HEK293T (cell line): ENCODE data around the gene MDK.
A peak's percentile ranks its signal among the peaks of the same experiment; 100 is the strongest.

ENCODE experiments used
- CTCF ChIA-PET: fragments of 350-600 bp; formaldehyde crosslinking; extraction: SDS; loops from one replicate; lab custom pipeline; 2021; ENCODE audit warnings: antibody characterized with exemption, inconsistent platforms; lab: Yijun Ruan, JAX
- POLR2A ChIA-PET: fragments of 350-600 bp; formaldehyde crosslinking; extraction: SDS; loops from one replicate; lab custom pipeline; 2020; ENCODE audit warnings: antibody characterized with exemption, inconsistent platforms; lab: Yijun Ruan, JAX
- DNase-seq: peaks from one replicate; pipeline ENCODE4 v3.0.0; 2012; ENCODE audit warnings: mixed read lengths; ENCODE audit errors: extremely low spot score
- ARNT ChIP-seq: fragments of 450-650 bp; IDR thresholded peaks from 2 replicates; pipeline ENCODE4 v1.6.1; 2017; ENCODE audit warnings: mild to moderate bottlenecking
- BHLHE40 ChIP-seq: fragments of 450-650 bp; IDR thresholded peaks from 2 replicates; pipeline ENCODE4 v1.6.1; 2016; ENCODE audit warnings: mild to moderate bottlenecking, moderate library complexity, borderline replicate concordance
- CTBP1 ChIP-seq: fragments of 450-650 bp; IDR thresholded peaks from 2 replicates; pipeline ENCODE4 v1.6.1; 2016; ENCODE audit warnings: borderline replicate concordance
- ELF4 ChIP-seq: fragments of 450-650 bp; IDR thresholded peaks from 2 replicates; pipeline ENCODE4 v1.6.1; 2017; ENCODE audit warnings: antibody characterized with exemption
- FOXA1 ChIP-seq: fragments of 450-650 bp; IDR thresholded peaks from 2 replicates; pipeline ENCODE4 v1.6.1; 2016; ENCODE audit warnings: mild to moderate bottlenecking
- FOXK2 ChIP-seq: fragments of 450-650 bp; IDR thresholded peaks from 2 replicates; pipeline ENCODE4 v1.6.1; 2016; ENCODE audit warnings: mild to moderate bottlenecking
- FOXM1 ChIP-seq: fragments of 450-650 bp; IDR thresholded peaks from 2 replicates; pipeline ENCODE4 v1.6.1; 2017; ENCODE audit warnings: mild to moderate bottlenecking, borderline replicate concordance
- HDGF ChIP-seq: fragments of 450-650 bp; IDR thresholded peaks from 2 replicates; pipeline ENCODE4 v1.6.1; 2017; ENCODE audit warnings: antibody characterized with exemption, borderline replicate concordance
- L3MBTL2 ChIP-seq: fragments of 450-650 bp; conservative IDR thresholded peaks from 2 replicates; pipeline ENCODE4 v1.6.1; 2016; ENCODE audit warnings: mild to moderate bottlenecking
- LEF1 ChIP-seq: fragments of 450-650 bp; IDR thresholded peaks from 2 replicates; pipeline ENCODE4 v1.6.1; 2017; ENCODE audit warnings: mild to moderate bottlenecking, borderline replicate concordance
- NFRKB ChIP-seq: fragments of 450-650 bp; IDR thresholded peaks from 2 replicates; pipeline ENCODE4 v1.6.1; 2016; ENCODE audit warnings: mild to moderate bottlenecking, moderate library complexity
- SP1 ChIP-seq: fragments of 450-650 bp; IDR thresholded peaks from 2 replicates; pipeline ENCODE4 v1.6.1; 2017
- SUZ12 ChIP-seq: fragments of 450-650 bp; IDR thresholded peaks from 2 replicates; pipeline ENCODE4 v1.6.1; 2016; ENCODE audit warnings: mild to moderate bottlenecking
- TARDBP ChIP-seq: fragments of 450-650 bp; IDR thresholded peaks from 2 replicates; pipeline ENCODE4 v1.6.1; 2016
- ZNF384 ChIP-seq: fragments of 450-650 bp; IDR thresholded peaks from 2 replicates; pipeline ENCODE4 v1.6.1; 2016
- TF ChIP-seq, protein P1 (sequence below): fragments of 450-650 bp; IDR thresholded peaks from 2 replicates; pipeline ENCODE4 v1.6.1; 2016

The MDK gene

DNA sequence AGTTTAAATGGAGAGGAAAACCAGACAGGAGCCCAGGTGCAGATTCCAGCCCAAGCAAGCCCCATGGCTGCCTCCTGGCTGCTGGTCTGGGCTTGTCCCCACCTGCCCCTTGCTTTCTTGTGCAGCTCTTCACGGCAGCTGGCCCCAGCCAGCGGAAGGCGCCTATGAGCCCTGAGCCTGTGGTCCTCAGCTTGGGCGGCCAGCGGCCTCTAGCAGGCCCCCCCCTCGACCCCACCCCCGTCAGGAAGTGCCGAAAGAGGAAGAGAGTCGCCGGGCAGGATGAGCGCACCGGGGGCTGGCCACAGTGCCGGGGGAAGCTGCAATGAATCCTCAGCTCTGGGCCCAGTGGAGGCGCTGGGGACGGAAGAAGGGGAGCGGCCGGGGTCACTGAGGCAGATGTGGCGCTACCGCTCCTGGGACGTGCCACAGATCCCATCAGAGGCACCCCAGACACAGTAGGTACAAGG lies 36.3 kb upstream of the MDK start:
- DNase-seq, result no peak

GRCh38 chr11:46345881-46346484 lies 35.5 kb upstream of the MDK start:
- ChIA-PET POLR2A (interaction anchor here (1.0 kb wide), 2 partner anchors 24 to 103 kb away, joined by 3 to 5 read pairs; no protein-coding TSS in a partner anchor), CTCF (interaction anchor here (1.4 kb wide), 1 partner anchor 46 kb away, joined by 4 read pairs; the partner anchor contains the start of gene CHRM4)
- TF ChIP-seq FOXM1 (no peak), BHLHE40 (no peak), LEF1 (no peak), NFRKB (no peak), FOXK2 (no peak), TARDBP (no peak), SP1 (no peak), SUZ12 (no peak)
- TF ChIP-seq, protein P1, sequence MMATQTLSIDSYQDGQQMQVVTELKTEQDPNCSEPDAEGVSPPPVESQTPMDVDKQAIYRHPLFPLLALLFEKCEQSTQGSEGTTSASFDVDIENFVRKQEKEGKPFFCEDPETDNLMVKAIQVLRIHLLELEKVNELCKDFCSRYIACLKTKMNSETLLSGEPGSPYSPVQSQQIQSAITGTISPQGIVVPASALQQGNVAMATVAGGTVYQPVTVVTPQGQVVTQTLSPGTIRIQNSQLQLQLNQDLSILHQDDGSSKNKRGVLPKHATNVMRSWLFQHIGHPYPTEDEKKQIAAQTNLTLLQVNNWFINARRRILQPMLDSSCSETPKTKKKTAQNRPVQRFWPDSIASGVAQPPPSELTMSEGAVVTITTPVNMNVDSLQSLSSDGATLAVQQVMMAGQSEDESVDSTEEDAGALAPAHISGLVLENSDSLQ, result no peak
- DNase-seq, result no peak

More for the DNA sequence above, 36.3 kb upstream of the MDK start:
- TF ChIP-seq, protein P1, result no peak
- TF ChIP-seq ZNF384, result no peak
- TF ChIP-seq TARDBP, result no peak
- ChIA-PET CTCF (interaction anchor here (1.1 to 1.4 kb wide), 2 partner anchors 47 to 103 kb away, joined by 3 to 4 read pairs; partner anchors contain the start of gene CHRM4), POLR2A (interaction anchor here (1.0 kb wide), 2 partner anchors 25 to 102 kb away, joined by 3 to 5 read pairs; no protein-coding TSS in a partner anchor)

DNA sequence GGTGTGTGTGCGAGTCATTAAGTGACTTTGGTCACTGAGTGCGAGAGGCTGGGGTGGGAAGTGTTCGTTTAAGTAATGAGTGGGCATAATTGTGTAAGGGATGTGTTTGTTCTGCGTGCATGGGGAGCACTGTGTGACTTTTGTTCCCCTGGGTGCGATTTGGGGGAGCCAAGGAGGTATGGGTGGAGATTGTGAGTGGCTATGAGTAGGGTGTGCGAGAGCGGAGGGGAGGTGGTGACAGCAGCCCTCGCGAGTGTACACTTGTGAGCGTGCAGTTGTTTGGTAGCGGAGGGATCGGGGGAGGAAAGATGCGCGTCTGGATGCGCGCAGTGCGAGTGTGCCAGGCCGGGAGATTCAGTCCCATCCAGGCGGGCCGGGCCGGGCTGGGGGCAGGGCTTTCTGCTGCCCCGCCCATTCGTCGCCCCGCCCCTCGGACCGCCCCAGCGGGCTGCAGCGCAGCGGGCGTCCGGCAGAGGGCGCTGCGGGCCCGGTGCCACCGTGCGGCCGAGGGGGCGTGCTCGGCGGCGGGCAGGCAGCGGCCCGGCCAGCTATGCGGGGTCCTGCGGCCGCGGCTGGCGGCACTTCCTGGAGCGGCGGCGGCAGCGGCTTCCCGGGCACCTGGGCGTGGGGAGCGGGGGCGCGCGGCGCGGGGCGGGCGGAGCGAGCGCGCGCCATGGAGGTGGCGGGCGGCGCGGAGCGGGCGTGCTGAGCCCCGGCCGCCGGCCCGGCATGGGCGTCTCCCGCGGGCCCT lies 34.4 kb upstream of the MDK start, which contains the start of gene DGKZ:
Gene DGKZ, plus strand, starts transcription at position 578 of the 751 bp plus-strand sequence. CDS start 197 bp downstream, outside the sequence.
- peak; percentile 98 for DNase-seq
- TF ChIP-seq FOXM1 (peak; percentile 37; the same call in 1 of the 2 replicates), ARNT (peak; percentile 70), L3MBTL2 (no peak)
- POLR2A ChIA-PET, result interaction anchor here (1.0 to 2.1 kb wide), 2 partner anchors 17 to 104 kb away, joined by 3 to 10 read pairs; no protein-coding TSS in a partner anchor
- CTCF ChIA-PET, result interaction anchor here (0.7 to 2.6 kb wide), 4 partner anchors 8 to 45 kb away, joined by 3 to 10 read pairs (median 4); partner anchors contain the start of gene CHRM4

DNA sequence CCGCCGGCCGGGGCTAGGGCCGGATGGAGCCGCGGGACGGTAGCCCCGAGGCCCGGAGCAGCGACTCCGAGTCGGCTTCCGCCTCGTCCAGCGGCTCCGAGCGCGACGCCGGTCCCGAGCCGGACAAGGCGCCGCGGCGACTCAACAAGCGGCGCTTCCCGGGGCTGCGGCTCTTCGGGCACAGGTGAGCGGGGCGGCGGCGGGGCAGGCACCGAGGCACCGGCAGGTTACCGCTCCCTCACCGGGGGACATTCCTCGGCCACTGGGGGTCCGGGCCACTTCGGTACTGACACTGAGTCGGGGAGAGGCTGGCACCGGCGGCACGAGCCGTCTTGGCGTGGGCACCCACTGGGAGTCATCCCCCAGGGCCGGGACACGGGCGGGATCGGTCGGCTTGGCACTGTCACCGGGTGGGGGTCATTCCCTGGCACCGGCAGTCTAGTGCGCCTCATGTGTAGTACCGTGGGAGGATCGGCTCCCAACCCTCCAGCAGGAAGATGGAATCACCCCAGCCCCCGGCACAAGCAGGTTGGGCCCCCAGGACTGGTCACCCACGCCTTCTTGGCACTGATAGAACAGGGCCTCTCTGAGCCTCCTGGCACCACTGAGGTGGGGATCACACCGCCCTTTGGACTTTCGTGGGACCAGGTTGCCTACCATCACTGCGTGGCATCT lies 33.7 kb upstream of the MDK start:
- POLR2A ChIA-PET, result interaction anchor here (1.0 to 2.1 kb wide), 4 partner anchors 9 to 105 kb away, joined by 3 to 10 read pairs (median 4); no protein-coding TSS in a partner anchor
- CTCF ChIA-PET, result interaction anchor here (0.7 to 2.6 kb wide), 3 partner anchors 9 to 36 kb away, joined by 3 to 10 read pairs (median 3); no protein-coding TSS in a partner anchor
- no peak for TF ChIP-seq FOXK2
- TF ChIP-seq TARDBP, result no peak
- no peak for TF ChIP-seq L3MBTL2
- TF ChIP-seq, protein P1, result no peak
- TF ChIP-seq ZNF384, result no peak
- no peak for TF ChIP-seq FOXA1
- no peak for TF ChIP-seq ELF4
- TF ChIP-seq BHLHE40, result no peak
- TF ChIP-seq CTBP1, result no peak
- TF ChIP-seq SUZ12, result no peak
- TF ChIP-seq NFRKB, result no peak
- TF ChIP-seq LEF1, result no peak
- TF ChIP-seq HDGF, result no peak
- DNase-seq, result no peak

DNA sequence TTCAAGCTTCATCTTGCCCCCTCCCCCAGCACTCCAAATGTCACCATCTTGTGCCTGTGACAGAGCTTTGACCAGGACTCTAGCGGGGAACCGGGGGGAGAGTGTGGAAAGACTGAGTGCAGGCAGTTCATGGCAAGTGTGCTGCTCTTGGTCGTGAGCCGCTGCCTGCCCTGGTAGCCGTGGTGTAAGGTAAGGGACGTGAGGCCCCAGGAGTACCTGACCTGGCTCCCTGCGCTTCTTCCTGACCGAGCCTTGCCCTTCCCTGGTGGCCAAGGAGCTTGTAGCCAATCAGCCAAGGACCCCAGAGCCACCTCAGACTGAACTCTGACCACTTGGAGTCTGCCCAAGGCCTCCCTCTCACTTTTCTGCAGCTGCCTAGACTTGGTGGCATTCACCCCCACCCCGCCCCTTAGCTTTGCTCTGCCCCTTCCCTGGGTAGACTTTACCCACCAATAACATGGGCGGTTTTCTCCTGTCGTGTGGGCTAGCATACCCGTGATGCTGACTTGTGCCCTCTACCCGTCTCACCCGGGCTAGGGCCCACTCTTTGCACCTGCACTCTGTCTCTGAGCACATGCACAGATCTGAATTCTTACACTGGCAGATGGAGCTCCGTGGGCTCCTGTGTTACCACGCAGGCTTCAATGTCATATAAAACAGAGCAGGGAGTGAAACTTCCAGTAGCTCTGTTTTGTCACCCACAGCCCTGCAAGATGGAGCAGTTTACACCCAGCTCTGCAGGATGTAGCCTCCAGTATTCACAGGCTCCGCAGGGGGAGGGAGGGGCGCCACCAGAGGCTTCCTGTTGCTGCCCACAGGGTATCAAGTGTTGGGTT lies 32.7 kb upstream of the MDK start:
- POLR2A ChIA-PET, result interaction anchor here (0.5 to 2.1 kb wide), 6 partner anchors 10 to 106 kb away, joined by 3 to 10 read pairs (median 4); no protein-coding TSS in a partner anchor
- DNase-seq, result no peak
- CTCF ChIA-PET, result interaction anchor here (0.8 to 2.6 kb wide), 2 partner anchors 12 to 34 kb away, joined by 4 to 10 read pairs; no protein-coding TSS in a partner anchor
- TF ChIP-seq ZNF384, result no peak
